Aortic smooth muscle cell (primary cell): ENCODE measurements around the gene C1orf185. TPM values are rescaled to one million over a fixed set of nuclear protein-coding genes. Genes with fewer than 3 reads are reported as not detected.

Source experiments
- total RNA-seq: library from RNA; depleted of rRNA; stranded (reverse); fragments of >200 nt; gene quantifications from 2 replicates; pipeline ENCODE4 v1.2.3, GENCODE V29; 2014

Gene C1orf185
- not detected in 2 replicates for total RNA-seq

GRCh38 chr1:51101976-51102375 is at the start of gene C1orf185:
Gene C1orf185, plus strand, starts transcription at chr1:51102228. Its CDS starts 6 bp downstream, at chr1:51102234.

Other genes starting within 250 kb of the C1orf185 start
- 48.6 and 55.7 TPM in 2 replicates for gene FAF1, start 142.0 kb upstream of the C1orf185 start, total RNA-seq
- gene CDKN2C, start 132.0 kb upstream of the C1orf185 start, total RNA-seq = 51.5 and 65.1 TPM in 2 replicates
- gene RNF11, start 134.0 kb downstream of the C1orf185 start, total RNA-seq = 149 and 195 TPM in 2 replicates
- 3.3 and 4.7 TPM in 2 replicates for gene TTC39A, start 228.3 kb downstream of the C1orf185 start, total RNA-seq